HT1080 (cell line): ENCODE measurements around the gene SYCP1. TPM values are rescaled to one million over a fixed set of nuclear protein-coding genes. Genes with fewer than 3 reads are reported as not detected.
"Not testable (repeated sequence)": the region's sequence is repeated elsewhere in the genome, so short reads cannot be mapped to it uniquely, and the experiment has no call there.

Experiments used
- DNase-seq: peaks from one replicate; pipeline ENCODE4 v3.0.0-alpha.2; 2015; ENCODE audit warnings: low read depth
- total RNA-seq: library from RNA; depleted of rRNA; stranded (reverse); fragments of >200 nt; shearing (Covaris generic); gene quantifications from 2 replicates; pipeline ENCODE4 v1.2.3, GENCODE V29; 2014

Gene SYCP1
- total RNA-seq, 1 experiment from 2014 or later: not detected

DNA sequence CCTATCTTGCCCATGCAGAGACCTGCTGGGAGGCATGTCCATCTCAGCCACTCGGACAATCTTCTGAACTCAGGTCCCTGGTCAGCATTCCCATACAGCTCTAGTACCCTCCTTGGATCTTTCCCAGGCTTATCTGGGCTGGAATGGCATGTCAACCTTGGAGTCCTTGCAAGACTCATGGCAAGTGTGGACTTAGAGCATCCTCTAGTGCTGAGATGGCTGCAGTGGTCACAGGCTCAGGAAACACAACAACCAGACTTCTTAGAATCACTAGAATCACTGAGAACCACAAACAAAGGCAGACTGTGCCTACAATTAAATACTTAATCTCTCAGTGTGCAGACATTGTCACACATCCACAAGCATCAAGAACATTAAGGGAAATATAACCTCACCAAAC, 101.9 kb downstream of the SYCP1 start:
- DNase-seq: peak; percentile 15

GRCh38 chr1:114959423-114959822, 104.8 kb downstream of the SYCP1 start:
- DNase-seq: no peak

DNA sequence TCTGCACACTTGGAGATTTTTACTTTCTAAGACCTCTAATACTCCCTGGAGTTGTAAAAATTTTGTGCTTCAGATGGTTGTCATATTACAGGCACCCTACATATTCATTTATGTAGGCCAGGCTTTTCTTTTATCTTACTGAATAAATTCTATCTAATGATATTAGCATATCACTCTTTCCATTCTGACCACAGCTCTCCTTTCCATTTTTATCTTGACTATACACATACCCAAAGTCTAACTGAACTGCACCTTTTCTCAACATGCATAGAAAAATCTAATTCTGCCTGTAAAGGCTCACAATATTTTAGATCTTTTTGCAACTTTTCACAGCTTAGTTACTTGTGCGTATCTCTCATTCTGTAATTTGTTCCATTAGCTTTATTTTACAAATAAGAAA, 122.2 kb downstream of the SYCP1 start:
- DNase-seq: no peak

GRCh38 chr1:114979278-114979891, 124.7 kb downstream of the SYCP1 start:
- peak; percentile 47 for DNase-seq

GRCh38 chr1:114982251-114982650, 127.6 kb downstream of the SYCP1 start:
- no peak for DNase-seq

DNA sequence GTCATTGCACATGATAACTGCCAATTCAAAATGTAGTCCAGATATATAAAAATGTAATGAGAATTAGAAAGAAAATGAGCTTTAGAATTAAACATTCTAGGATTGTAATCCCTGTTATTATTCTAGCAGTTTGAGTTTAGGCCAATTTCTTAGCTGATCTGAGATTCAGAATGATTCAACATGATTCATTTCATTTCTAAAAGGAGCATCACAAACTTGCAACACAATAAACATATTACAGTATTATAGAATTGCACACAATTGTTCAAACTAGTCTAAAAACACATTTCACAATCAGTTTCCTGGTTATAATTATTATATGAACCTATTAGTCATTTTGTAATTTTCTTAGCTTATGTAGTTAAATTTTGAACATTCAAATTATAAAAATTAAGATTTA, 131.6 kb downstream of the SYCP1 start:
- DNase-seq: no peak

DNA sequence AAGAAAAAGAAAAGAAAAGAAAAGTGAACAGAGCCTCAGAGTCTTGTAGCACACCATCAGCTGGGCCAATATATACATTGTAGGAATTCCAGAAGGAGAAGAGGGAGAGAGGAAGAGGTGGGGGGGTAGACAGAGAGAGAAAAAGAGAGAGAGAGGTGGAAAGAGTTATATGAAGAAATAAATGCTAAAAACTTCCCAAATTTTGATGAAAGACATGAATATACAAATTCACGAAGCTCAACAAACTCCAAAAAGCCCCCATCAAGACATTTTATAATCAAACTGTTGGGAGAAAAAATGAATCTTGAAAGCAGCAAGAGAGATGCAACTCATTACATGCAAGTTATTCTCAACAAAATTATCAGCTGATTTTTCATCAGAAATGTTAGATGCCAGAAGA, 133.4 kb downstream of the SYCP1 start:
- DNase-seq: no peak

GRCh38 chr1:114997510-114998289, 143.0 kb downstream of the SYCP1 start:
- DNase-seq: no peak

- DNase-seq: peak; percentile 12
Measured at GRCh38 chr1:115006191-115006590, 151.5 kb downstream of the SYCP1 start.

GRCh38 chr1:115012006-115012405, 157.3 kb downstream of the SYCP1 start:
- no peak for DNase-seq

DNA sequence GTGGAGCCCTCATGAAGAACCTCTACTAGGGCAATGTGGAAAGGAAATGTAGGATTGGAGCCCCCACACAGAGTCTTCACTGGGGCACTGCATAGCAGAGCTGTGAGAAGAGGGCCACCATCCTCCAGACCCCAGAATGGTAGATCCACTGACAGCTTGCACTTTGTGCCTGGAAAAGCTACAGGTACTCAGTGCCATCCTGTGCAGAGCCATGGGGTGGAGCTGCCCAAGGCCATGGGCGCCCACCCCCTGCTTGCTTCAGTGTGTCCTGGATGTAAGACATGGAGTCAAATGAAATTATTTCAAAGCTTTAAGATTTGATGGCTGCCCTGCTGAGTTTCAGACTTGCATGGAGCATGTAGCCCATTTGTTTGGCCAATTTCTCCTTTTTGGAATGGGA, 157.8 kb downstream of the SYCP1 start:
- DNase-seq: no peak

GRCh38 chr1:115013792-115014191, 159.1 kb downstream of the SYCP1 start:
- no peak for DNase-seq

- not testable (repeated sequence) for DNase-seq
Measured at GRCh38 chr1:115019549-115019948, 164.9 kb downstream of the SYCP1 start.

- DNase-seq: no peak
Measured at GRCh38 chr1:115021145-115021544, 166.5 kb downstream of the SYCP1 start.

DNA sequence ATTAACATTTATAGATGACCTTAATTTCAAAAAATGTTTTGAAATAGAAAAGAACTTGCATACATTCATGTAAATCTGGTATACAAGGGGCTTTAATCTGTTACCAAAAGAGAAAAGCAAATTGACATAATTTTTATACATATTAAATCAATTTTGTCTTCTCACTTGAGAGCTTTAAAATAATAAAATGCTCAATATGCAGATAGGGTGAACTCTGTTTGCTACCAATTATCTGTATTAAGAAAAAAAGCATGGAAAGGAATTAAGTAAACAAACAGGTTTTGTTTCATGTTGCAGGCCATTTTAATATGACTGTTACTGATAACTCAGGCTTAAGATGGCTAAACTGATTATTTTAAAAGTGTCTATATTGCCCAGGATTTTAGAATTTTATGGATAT, 168.9 kb downstream of the SYCP1 start:
- no peak for DNase-seq

DNA sequence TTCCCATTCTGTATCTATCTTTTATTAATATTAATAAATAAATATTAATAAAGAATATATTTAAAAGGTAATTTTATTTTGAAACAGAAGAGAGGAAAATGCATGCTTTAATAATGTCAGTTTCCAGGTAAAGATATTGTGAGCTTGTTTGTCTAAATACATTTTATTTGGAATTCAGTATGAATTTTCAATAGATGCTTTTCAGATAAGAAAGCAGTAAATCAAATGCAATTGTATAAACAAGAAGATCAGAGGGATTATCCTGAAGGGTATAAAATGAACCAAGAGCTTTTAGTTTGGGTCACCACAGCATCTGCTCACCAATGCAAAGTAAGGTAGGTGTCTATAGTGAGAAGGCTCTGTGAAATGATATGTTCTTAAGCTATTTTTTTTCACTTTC, 174.9 kb downstream of the SYCP1 start, which contains the start of gene TSHB:
TSHB (plus strand) TSS at position 301 of the 400 bp plus-strand sequence. CDS start 3,537 bp downstream, outside the sequence.
- no peak for DNase-seq

DNA sequence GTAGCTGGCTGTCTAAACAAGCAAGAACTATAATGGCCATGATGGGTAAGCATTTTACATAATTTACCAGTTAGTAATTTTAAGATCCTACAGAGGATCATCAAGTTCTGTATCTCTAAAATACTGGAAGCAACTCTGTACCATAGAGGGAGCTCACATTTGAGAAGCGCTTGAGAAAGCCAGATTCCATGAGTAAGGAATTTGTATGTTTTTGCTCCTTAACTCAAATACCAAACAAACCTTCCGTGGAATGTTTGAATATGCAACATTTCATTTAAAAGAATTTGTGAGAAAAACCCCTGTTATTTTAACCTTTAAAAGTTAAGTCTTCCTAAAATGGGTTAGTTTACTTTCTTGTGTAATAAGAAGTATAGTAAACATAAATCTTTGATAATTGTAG, 176.9 kb downstream of the SYCP1 start:
- no peak for DNase-seq

DNA sequence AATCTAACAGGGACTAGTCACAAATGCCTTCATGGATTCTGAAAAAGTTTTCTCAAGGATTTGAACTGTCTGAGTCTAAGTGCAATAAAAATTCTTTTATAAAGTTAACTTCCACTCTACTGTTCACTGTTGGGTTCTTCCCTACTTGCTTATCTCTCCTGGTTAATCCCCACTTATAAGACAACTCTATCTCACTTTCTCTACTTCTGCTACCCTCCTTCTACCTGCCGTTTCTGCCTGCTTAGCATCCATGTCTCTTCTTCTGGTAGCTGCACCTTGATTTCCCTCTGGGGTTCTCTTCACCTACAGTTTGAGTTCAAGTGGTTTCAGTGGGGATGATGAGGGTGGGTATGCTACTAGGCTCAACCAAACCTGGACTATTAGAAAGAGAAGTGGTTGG, 181.0 kb downstream of the SYCP1 start:
- DNase-seq: no peak

DNA sequence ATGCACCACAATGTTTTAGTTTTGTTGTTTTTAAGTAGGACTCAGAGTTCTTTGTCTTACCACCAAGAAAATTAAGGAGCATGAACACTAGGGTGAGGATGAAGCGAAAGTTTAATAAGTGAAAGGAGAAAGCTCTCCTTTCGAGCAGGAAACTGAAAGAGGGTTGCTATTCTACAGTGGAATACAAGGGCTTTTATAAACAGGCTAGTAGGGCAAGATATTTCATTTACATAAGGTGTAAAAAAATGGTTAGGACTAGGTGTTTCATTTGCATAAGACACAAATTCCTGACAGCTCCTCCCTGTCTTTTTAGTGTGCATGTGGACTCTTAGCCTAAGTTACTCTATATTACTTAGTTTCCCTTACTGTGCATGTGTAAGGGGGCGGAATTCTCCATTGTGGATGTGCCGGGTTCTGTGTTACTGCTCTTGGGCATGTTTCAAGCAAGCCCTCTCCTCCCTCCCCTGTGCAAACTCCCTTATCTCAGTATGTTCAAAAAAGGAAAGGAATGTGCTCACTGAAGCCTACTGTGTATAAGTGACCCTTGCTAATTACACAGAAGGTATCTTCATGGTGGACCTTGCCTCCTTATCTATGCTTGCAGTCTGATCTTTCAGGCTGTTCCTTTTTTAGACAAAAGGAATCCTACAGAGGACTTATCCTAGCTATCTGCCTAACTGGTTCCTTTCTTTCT, 182.3 kb downstream of the SYCP1 start:
- no peak for DNase-seq

DNA sequence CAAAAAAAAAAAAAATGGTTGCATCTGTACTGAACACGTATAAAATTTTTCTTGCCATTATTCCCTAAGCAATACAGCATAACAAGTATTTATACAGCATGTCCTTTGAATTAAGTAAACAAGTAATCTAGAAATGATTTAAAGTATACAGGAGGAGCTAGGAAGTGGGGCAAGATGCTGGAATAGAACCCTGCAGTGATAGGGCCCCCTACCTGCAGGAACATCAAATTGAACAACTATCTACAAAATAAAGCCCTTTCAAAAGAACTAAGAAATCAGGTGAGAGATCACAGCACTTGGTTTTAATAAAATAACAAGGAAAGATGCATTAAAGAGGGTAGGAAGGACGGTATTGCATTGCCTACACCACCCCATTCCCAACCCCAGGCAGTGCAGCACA, 185.8 kb downstream of the SYCP1 start:
- no peak for DNase-seq

DNA sequence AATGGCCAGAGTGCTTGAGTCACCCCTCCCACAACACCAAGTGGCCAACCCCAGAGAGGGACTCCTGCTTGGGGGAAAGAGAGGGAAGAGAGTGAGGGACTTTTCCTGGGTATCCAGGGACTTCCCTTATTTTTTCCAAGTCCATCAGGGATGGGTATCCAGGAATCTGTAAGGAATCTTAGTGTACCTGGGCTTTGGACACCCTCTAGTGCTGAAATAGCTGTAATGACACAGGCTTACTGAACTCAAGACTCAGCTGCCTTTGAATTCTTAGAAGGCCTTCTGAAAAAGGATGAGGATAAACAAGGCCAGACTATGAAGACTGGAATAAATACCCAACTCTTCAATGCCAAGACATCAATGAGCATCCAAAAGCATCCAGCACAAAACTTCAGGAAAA, 187.0 kb downstream of the SYCP1 start:
- DNase-seq: peak; percentile 22
